ENCODE data around the gene UVRAG.

GRCh38 chr11:75831915-75832502, 17.0 kb downstream of the UVRAG start:
- TF ChIP-seq CTCF (CRISPR knock-in tag; IDR thresholded peaks at IDR 0.05), result no peak
- TF ChIP-seq GPBP1L1 (CRISPR knock-in tag; IDR thresholded peaks at IDR 0.05), result no peak
- TF ChIP-seq MED8 (CRISPR knock-in tag; IDR thresholded peaks at IDR 0.05; ENCODE audit: insufficient replicate concordance), result no peak
- no peak for TF ChIP-seq POLR2AphosphoS5 (IDR thresholded peaks at IDR 0.05; ENCODE audit: low read depth, low read length)
- TF ChIP-seq ZNF670 (CRISPR knock-in tag; IDR thresholded peaks at IDR 0.05; ENCODE audit: borderline replicate concordance), result no peak
- no peak for TF ChIP-seq YY1 (IDR thresholded peaks at IDR 0.05; ENCODE audit: insufficient read depth, insufficient replicate concordance, low read depth, low read length)
- no peak for TF ChIP-seq RXRA (CRISPR knock-in tag; IDR thresholded peaks at IDR 0.05)
- TF ChIP-seq NR3C1 (CRISPR knock-in tag; IDR thresholded peaks at IDR 0.05), result no peak
- TF ChIP-seq PBX3 (CRISPR knock-in tag; IDR thresholded peaks at IDR 0.05; ENCODE audit: borderline replicate concordance), result no peak
- no peak for TF ChIP-seq ZNF747 (CRISPR knock-in tag; IDR thresholded peaks at IDR 0.05; ENCODE audit: borderline replicate concordance)
- no peak for TF ChIP-seq USF2 (IDR thresholded peaks at IDR 0.05; ENCODE audit: low read depth, low read length)
- TF ChIP-seq USF2 (CRISPR knock-in tag; IDR thresholded peaks at IDR 0.05; ENCODE audit: borderline replicate concordance), result no peak
- no peak for TF ChIP-seq IRF9 (CRISPR knock-in tag; IDR thresholded peaks at IDR 0.05; ENCODE audit: borderline replicate concordance)

All from HepG2 (cell line).